PC-3 (cell line): ENCODE results near the gene PHF1. TPM values are rescaled to one million over a fixed set of nuclear protein-coding genes. Genes with fewer than 3 reads are reported as not detected.

Experiments used
- ATAC-seq: fragments of 200-7000 bp; cut with Tn5 transposase; 2 replicates; pipeline ENCODE4 v1.9.1; 2020; ENCODE audit warnings: mild to moderate bottlenecking, moderate library complexity
- BruUV-seq: library from RNA; stranded (reverse); fragments of 400-500 nt; replicated peaks from 2 replicates; lab custom pipeline; 2021; lab: Mats Ljungman, UMichigan
- CTCF ChIA-PET: fragments of 300-600 bp; sonication (Branson Sonifier 250); formaldehyde crosslinking; loops from one replicate; lab custom pipeline; 2022; ENCODE audit warnings: antibody characterized with exemption; lab: Charles Lee
- POLR2A ChIA-PET: fragments of 300-600 bp; sonication (Branson Sonifier 250); formaldehyde crosslinking; loops from one replicate; lab custom pipeline; 2022; ENCODE audit warnings: antibody characterized with exemption; ENCODE audit not compliant: unreplicated experiment; lab: Charles Lee
- DNase-seq: peaks from one replicate; pipeline ENCODE4 v3.0.0-alpha.2; 2015
- H2AFZ ChIP-seq: fragments of 300-600 bp; sonication (generic); 2 replicates; pipeline ENCODE4 v1.6.0; 2016; ENCODE audit warnings: antibody characterized with exemption, low read length
- H3F3A ChIP-seq: fragments of 300-600 bp; sonication (generic); one replicate; pipeline ENCODE4 v1.6.0; 2017; ENCODE audit warnings: antibody characterized with exemption, low read length, control low read depth, mild to moderate bottlenecking; ENCODE audit not compliant: unreplicated experiment
- H3K27ac ChIP-seq: fragments of 300-600 bp; sonication (generic); 2 replicates; pipeline ENCODE4 v1.5.1; 2016; ENCODE audit warnings: mild to moderate bottlenecking, low read length
- H3K27me3 ChIP-seq: fragments of 300-600 bp; sonication (generic); 2 replicates; pipeline ENCODE4 v1.6.1; 2016; ENCODE audit warnings: low read length, mixed read lengths
- H3K36me3 ChIP-seq: fragments of 300-600 bp; sonication (generic); 2 replicates; pipeline ENCODE4 v1.6.1; 2016; ENCODE audit warnings: low read depth, mixed run types, low read length, mixed read lengths
- H3K4me1 ChIP-seq: fragments of 300-600 bp; sonication (generic); 2 replicates; pipeline ENCODE4 v1.5.1; 2016; ENCODE audit warnings: low read length; ENCODE audit not compliant: insufficient read depth
- H3K4me2 ChIP-seq: fragments of 300-600 bp; sonication (generic); 2 replicates; pipeline ENCODE4 v1.6.0; 2016; ENCODE audit warnings: low read length
- H3K4me3 ChIP-seq: fragments of 300-600 bp; sonication (generic); 2 replicates; pipeline ENCODE4 v1.5.1; 2016; ENCODE audit warnings: mild to moderate bottlenecking, low read length, mixed read lengths
- H3K79me2 ChIP-seq: fragments of 300-600 bp; sonication (generic); 2 replicates; pipeline ENCODE4 v1.6.1; 2017; ENCODE audit warnings: low read length, mixed read lengths
- H3K9ac ChIP-seq: fragments of 300-600 bp; sonication (generic); 2 replicates; pipeline ENCODE4 v1.6.0; 2016; ENCODE audit warnings: mild to moderate bottlenecking, low read length
- H3K9me2 ChIP-seq: fragments of 300-600 bp; sonication (generic); replicated peaks from 2 replicates; pipeline ENCODE4 v1.6.1; 2016; ENCODE audit warnings: mixed run types, low read length, mixed read lengths
- H3K9me3 ChIP-seq: fragments of 300-600 bp; sonication (generic); 2 replicates; pipeline ENCODE4 v1.6.1; 2016; ENCODE audit warnings: low read length, mixed read lengths
- H4K20me1 ChIP-seq: fragments of 300-600 bp; sonication (generic); 2 replicates; pipeline ENCODE4 v1.6.1; 2016; ENCODE audit warnings: low read length, mixed read lengths
- CTCF ChIP-seq: fragments of 300-600 bp; sonication (generic); conservative IDR thresholded peaks from 2 replicates; pipeline ENCODE4 v1.5.1; 2017; ENCODE audit warnings: antibody characterized with exemption, low read depth, mild to moderate bottlenecking, low read length
- EZH2 ChIP-seq: fragments of 300-600 bp; sonication (generic); IDR thresholded peaks from one replicate; pipeline ENCODE4 v1.6.1; 2017; ENCODE audit warnings: antibody characterized with exemption, mild to moderate bottlenecking, low read length; ENCODE audit not compliant: unreplicated experiment
- EZH2phosphoT487 ChIP-seq: fragments of 300-600 bp; sonication (generic); IDR thresholded peaks from 2 replicates; pipeline ENCODE4 v1.6.1; 2018; ENCODE audit warnings: mild to moderate bottlenecking, antibody characterized with exemption, low read length, borderline replicate concordance
- intact Hi-C: fragments of 100-400 bp; cut with micrococcal nuclease; formaldehyde crosslinking; loops from 2 replicates; pipeline ENCODE4 v1.9.0; 2023
- total RNA-seq: library from RNA; depleted of rRNA; stranded (reverse); fragments of >200 nt; gene quantifications from 2 replicates; pipeline ENCODE4 v1.2.3, GENCODE V29; 2014

Gene PHF1
- total RNA-seq, 1 experiment from 2014 or later = 36.6 TPM

- POLR2A ChIA-PET = interaction anchor here (0.6 kb wide), 1 partner anchor 51 kb away, joined by 4 read pairs; no protein-coding TSS in a partner anchor
- Histone ChIP-seq H3K9ac (no peak overlapping the region), H3K4me3 (no peak overlapping the region), H4K20me1 (no peaks in the 10 kb centered on the region), H3K79me2 (no peaks in the 10 kb centered on the region), H2AFZ (no peak overlapping the region), H3K27me3 (no peaks in the 10 kb centered on the region), H3K4me1 (peaks cover 8% of the 10 kb centered on the region; the same call in 1 of the 2 replicates), H3K4me2 (no peak overlapping the region), H3K9me2 (no peaks in the 10 kb centered on the region), H3F3A (no peaks in the 10 kb centered on the region), H3K9me3 (no peaks in the 10 kb centered on the region), H3K27ac (no peak overlapping the region), H3K36me3 (no peaks in the 10 kb centered on the region)
- BruUV-seq = no TSS peak
- TF ChIP-seq CTCF (no peak), EZH2 (no peak), EZH2phosphoT487 (no peak)
- intact Hi-C loops = no loop called here
- DNase-seq (peak; percentile 42), ATAC-seq (no peak)
- CTCF ChIA-PET = interaction anchor here (0.8 to 1.1 kb wide), 2 partner anchors 10 to 30 kb away, joined by 4 to 5 read pairs; no protein-coding TSS in a partner anchor
Observed at GRCh38 chr6:33373960-33374910, 36.6 kb upstream of the PHF1 start.

GRCh38 chr6:33375143-33375671, 35.6 kb upstream of the PHF1 start:
- no peaks in the 10 kb centered on the region for H3F3A ChIP-seq
- DNase-seq (peak; percentile 70), ATAC-seq (peak; percentile 56)
- TF ChIP-seq EZH2phosphoT487 (no peak), EZH2 (no peak), CTCF (no peak)
- H3K9ac ChIP-seq = no peak overlapping the region
- H2AFZ ChIP-seq = peak overlapping the region; percentile 41
- no peak overlapping the region for H3K27ac ChIP-seq
- no peaks in the 10 kb centered on the region for H3K27me3 ChIP-seq
- CTCF ChIA-PET = interaction anchor here (0.6 to 1.1 kb wide), 3 partner anchors 9 to 39 kb away, joined by 3 to 5 read pairs (median 4); no protein-coding TSS in a partner anchor
- no peak overlapping the region for H3K4me3 ChIP-seq
- intact Hi-C loops = no loop called here
- no peaks in the 10 kb centered on the region for H3K9me3 ChIP-seq
- no peaks in the 10 kb centered on the region for H3K36me3 ChIP-seq
- POLR2A ChIA-PET = interaction anchor here (0.6 kb wide), 1 partner anchor 52 kb away, joined by 4 read pairs; no protein-coding TSS in a partner anchor
- H3K4me1 ChIP-seq = peaks cover 8% of the 10 kb centered on the region; the same call in 1 of the 2 replicates
- no peaks in the 10 kb centered on the region for H4K20me1 ChIP-seq
- peak overlapping the region; percentile 57; the same call in 1 of the 2 replicates for H3K4me2 ChIP-seq
- no peaks in the 10 kb centered on the region for H3K79me2 ChIP-seq
- BruUV-seq = no TSS peak
- H3K9me2 ChIP-seq = no peaks in the 10 kb centered on the region
